ENCODE results near the gene C4BPA.

The C4BPA gene

DNA sequence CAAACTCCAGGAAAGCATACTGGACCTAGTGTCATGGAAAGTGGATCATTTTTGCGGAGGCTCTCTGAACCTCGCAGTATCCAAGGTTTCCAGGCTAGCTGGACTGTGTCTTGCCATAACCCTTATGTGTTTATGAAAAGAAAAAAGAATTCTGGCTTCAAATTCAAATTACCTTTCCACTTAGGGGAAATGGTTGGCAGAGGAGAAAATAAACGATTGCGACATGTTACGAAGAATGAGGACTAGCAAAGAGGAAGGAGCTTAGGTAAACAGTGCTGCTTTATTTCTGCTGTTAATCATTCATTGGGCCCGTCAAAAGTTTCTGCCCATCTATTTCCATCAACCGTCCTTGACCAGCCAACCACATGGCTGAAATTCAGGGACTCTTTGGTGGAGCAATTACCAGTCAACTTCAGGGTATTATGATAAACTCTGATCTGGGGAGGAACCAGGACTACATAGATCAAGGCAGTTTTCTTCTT, at the start of gene C4BPA:
TSS of gene C4BPA (plus strand) at position 342 of the 482 bp plus-strand sequence. CDS start 8,793 bp downstream, outside the sequence.
- DNase-seq = no peak

DNA sequence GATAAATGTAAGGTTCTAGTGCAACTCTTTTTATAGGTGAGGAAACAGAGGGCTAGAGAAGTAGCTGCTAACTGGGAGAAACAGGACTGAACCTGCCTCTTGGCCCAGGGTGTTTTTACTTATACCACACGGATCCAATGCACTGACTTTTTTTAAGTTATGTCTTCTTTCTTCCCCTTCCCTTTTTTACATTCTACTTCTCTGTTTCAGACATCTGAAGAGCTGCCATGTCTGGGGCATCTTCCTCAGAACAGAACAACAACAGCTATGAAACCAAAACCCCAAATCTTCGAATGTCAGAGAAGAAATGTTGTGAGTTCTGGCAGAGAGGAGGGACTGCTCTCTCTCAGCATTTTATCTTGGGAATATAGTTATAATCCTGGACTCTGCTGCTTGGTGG, 49.5 kb upstream of the C4BPA start:
- DNase-seq = no peak

DNA sequence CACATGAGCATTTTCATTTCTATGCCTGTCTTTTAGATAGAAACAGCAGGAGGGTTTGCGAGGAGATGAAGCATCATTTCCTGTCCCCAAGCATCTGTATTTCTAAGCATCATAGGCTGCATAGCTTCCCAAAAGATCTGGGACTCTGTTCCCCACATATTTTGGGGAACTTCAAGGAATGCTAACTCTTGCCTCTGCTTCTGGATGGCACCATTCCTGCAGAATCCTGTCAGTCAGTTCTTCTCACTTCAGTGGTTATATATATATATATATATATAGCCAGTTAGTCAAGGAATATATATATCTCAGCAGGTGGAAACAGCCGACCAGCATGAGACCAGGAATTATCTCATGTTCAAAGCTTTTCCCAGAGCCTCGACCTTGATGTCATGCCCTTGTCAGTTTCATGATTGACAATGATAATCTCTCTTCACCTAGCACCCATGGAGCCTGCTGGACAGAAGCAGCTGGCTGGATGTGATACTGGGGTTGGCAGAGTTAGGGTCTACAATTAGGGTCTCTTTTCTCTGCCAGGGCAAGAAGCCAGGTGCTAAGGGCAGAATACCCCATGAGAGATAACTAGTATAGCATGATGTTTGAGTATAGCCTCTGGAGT, 48.5 kb upstream of the C4BPA start:
- no peak for DNase-seq

DNA sequence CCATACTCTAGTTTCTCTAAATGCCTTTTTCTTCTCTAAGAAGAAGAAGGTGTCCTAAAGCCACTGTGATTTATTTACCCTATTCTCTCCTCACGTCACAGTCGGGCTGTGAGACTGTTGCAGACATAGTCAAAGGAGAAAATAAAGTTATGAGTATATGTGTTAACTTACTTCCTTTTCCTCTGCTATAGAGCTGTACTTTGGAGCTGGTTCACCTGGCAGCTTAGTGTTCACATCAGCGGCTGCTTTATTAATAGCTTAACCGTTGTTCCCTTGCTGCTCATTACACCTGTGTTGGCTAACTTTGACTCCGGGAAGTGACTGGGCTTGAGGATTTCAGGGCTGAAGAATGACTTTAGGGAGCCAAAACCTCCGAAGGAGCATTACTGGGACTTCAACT, 47.4 kb upstream of the C4BPA start:
- DNase-seq = no peak

DNA sequence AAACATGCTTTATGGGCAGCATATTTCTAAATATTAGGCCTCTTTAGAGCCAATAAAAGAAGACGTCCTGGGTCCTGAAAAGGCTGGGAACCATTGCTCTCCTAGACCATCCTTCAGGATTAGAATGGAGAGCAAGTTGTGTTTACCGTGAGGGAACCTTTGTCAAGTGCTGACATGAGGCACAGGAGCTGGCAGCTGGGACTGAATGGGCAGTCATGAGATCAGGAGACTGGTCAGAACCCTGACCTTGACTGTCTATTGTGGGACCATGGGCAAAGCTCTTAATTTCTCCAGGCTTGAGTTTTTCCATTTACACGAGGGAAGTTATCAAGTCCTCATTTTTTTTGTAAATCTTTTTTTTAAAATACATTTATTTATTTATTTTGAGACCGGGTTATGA, 45.8 kb upstream of the C4BPA start:
- no peak for DNase-seq

DNA sequence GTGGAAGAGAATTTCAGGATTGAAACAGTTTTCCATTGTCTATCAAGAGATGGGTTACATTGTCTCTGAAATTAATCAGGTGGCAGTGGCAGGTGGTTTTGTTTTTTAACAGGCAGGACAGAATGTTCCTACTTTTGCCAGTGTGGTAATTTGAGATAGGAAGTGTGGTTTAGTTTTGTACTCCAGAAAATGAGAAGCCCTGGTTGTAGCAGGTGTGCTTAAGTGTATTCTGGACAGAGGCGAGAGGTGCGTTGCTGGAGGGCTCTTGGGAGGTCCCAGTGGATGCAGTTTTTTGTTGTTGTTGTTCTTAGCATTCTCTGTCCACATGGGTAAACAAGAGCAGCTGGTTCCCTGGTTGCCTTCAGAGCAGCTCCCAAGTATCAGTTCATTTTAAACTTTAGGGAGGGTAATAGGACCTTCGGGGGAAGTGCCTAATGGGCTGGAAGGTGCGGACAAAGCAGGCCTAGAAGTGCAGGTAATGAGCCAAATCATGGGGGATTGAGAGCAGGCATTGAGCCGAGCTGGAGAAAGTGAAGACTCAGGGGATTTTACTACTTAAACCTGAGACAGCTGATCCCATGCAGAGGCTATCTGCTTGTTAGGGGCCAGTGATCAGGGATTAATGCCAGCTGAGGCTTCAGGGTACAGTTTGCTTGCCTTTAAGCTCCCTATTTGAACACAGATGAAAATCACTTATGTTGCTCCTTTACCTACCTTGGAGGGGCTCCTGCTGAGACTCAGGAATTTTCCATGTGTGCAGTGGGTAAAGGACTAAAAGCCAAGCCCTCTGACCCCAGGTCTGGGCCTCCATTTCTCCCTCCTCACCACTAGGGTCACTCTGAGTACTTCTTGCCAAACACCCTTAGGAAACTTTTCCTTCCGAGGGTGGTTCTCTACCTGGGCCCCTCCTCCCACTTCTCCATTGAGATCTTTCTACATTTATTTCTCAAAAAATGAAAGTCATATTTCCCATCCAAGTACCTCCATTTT, 44.9 kb upstream of the C4BPA start:
- DNase-seq = no peak

DNA sequence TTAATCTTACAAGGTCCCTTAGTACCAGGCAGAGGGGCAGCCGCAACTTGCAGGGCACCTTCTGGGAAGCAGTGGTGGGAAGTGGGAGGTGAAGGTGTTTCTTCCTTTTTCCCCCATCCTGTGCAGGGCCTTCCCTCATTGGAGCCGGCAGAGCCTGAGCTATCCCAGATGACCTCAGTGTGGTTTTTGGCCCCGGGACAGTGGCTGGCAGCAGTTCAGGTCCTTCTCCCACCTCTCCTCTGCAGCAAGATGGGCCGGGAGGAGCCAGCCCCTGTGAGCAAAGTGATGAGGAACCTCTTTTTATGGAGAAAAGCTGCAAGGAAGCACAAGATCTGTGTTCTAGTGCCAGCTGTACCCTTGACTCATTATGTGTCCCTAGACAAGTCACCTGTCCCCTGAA, 44.2 kb upstream of the C4BPA start:
- no peak for DNase-seq

DNA sequence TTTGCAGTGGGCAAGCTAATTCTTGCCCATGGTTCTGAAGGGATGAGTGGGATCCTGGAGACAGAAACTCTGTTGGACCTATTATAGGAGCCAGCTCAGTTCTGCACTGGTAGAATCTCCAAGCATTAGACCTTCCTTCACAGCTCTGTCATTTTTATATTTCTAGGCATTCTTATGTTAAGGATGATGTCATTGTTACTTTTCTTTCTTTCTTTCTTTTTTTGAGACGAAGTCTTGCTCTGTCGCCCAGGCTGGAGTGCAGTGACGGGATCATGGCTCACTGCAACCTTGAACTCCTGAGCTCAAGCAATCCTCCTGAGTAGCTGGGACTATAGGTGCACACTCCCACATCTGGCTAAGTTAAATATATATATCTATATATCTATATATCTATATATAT, 43.4 kb upstream of the C4BPA start:
- DNase-seq = no peak

DNA sequence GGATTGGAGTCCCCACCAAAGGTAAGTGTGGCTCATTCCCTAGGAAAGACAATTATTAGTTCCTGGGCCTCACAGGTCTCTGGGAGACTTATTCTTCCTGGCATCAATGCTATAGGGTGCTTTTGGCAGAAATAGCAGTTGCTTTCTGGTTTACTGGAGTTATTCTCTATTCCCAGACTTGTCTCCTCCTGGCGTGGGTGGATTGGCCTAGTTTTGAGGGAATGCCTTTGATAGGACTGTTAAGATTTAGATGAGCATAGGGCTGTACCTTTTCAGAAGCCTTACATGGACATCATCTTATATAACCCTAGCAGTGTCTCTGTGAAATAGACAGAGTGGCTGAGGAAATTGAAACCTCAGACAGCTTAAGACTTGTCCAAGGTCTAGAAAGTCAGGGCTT, 42.0 kb upstream of the C4BPA start:
- no peak for DNase-seq

DNA sequence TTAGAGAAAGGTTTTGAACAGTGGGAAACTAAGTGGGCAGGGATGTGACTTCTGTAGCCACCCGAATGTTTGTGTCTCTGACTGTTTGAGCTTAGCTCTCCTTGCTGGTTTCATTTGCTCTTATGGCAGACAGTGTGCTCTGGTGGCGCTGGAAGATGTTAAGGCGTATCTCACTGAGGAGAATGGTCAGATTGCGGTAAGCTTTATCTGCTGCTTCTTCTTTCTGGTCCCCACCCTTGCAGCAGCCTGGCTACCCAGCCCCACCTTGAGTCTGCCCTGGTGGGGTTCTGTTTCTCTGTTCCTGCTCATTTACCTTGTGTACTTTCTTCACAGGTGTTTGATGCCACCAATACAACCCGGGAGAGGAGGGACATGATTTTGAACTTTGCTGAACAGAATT, 41.0 kb upstream of the C4BPA start:
- no peak for DNase-seq

DNA sequence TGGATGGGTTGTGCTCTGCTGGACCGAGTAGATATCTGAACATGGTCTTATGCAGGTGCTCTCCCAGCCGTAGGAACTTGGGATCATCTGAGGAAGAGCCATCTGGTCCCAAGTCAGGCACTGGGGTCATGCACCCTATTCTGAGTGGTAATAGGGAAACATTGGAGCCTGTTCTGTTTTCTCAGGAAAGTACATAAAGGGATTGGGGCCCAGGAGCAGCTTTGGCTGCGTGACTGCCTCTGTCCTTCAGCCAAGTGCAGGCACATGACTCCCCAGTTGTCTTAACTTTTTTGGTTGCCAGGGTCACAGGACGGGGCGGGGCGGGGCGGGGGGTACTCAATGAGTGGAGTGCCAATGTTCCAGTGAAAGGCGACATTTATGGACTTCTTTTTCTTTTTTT, 39.5 kb upstream of the C4BPA start:
- no peak for DNase-seq

DNA sequence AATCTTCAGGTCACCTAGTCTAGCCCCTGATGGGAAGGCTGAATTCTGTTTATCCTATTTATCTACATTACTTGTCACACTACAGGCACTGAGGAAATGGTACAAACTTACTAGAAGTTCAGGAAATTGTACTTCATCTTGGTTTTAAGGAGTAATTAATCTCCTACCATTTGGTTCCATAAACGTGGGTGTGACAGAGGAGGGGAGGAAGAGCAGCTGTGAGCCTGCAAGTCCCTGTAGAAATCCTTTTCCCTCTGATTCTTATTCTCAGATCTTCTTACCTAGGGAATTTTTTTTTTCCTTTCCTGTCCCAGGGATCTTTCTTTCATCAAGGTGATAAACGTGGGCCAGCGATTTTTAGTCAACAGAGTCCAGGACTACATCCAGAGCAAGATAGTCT, 36.8 kb upstream of the C4BPA start:
- no peak for DNase-seq

DNA sequence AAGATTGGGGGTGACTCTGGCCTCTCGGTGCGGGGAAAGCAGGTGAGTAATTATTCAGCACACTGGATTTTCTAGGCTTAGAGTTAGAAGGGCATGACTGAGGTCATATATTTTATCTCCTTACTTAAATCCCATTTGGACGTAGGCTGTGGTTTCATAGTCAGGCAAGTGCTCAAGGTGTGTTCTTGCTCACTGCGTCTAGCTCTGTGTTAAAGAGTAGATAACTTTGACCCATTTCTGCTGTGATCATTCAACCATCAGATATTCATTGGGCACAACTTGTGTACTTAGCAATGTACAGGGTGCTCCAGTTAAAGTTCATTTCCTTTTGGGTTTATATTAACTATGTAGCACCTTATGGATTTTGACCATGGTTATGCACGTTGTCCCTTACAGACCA, 36.4 kb upstream of the C4BPA start:
- no peak for DNase-seq

DNA sequence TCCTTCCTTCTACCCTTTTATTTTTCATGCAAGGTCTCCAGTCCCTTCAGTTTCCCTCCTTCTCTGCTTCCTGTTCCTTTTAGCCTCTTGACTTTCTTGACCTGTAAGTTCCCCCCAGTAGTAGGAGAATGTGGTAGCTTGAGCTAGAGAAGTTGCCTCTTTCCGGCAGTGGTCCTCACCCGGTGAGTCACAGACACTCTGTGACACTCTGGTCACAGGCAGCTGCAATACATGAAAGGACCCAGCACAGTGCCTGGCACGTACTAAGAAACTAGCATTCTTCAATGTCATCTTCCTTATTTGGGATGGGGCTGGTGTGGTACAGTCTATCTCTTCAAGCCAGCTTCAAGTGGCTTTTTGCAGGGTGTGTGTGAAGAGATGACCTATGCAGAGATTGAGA, 35.0 kb upstream of the C4BPA start:
- no peak for DNase-seq

DNA sequence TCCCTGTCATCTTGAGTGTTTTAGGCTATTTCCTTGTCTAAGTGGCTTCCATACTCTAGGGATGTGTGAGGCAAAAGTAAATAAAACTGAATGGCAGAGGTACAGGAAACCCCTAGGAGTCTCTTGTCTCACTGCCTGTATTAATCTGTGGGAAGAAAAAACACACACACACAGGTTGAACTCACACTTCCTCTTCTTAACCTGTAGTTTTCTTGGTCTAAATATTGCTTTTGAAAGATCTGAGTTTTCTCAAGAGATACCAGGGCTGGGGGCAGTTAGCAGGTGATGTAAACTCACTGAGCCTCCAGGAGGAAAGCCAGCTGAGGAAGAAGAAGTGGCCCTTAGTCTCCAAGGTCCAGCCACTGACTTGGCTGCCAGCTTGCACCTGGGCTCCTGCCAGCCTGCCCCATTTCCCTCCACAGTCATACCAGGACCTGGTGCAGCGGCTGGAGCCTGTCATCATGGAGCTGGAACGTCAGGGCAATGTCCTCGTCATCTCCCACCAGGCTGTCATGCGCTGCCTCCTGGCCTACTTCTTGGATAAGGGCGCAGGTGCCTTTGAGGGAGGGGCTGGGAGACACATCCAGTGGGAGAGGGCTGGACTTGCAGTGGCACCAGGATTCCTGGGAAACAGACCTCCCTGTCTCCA, 34.1 kb upstream of the C4BPA start:
- no peak for DNase-seq

DNA sequence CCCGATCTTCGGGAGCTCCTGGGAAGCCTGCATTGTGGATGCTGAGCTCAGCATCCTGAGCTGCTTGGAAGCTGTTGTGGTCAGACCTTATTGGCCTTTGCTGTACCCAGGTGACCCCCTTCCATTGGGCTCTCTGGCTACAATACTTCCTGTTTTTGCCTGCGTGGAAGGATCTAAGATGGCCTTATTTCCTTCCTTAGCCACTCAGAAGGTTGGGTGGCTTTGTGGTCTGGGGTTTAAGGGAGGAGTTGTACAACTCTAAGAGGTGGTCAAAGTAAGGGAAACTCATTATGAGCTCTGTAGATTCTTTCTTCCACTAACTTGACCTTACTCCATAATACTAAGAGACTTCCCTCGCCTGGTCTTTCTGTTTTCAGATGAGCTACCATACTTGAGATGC, 33.2 kb upstream of the C4BPA start:
- peak; percentile 20 for DNase-seq

DNA sequence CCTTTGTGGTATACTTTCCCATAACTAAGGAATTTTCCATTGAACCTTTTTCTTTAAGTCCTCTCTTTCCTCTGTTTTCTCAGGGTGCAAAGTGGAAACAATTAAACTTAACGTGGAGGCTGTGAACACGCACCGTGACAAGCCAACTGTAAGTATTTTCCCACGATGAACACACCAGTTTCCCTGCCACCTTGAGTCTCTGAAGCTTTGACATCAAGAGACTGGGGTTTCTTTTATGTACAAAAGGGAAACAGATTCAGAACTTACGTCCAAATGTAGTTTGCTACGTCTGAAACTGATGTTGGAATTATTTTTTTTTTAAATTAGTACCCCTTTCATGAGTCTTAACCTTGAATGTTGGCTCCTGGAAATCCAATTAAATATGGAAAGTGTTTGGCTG, 32.6 kb upstream of the C4BPA start:
- DNase-seq = no peak

DNA sequence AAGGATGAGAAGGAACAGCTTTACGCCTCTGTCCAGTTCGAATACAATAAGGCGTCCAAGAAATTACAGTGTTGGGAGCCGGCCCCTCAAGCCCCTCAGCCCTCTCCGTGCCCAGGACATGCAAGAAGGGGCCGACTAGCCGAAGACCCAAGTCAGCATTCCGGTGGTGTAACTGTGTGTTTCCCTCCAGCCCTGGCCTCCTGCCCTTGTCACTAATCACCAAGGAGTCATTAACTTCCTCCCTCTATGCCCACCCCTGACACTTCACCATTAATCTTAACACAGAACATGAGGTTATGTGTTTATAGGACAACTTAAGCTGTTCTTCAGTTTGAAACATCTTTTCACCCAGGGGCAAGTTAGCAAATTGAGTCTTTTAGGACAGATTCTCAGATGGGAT, 31.8 kb upstream of the C4BPA start:
- DNase-seq = no peak

DNA sequence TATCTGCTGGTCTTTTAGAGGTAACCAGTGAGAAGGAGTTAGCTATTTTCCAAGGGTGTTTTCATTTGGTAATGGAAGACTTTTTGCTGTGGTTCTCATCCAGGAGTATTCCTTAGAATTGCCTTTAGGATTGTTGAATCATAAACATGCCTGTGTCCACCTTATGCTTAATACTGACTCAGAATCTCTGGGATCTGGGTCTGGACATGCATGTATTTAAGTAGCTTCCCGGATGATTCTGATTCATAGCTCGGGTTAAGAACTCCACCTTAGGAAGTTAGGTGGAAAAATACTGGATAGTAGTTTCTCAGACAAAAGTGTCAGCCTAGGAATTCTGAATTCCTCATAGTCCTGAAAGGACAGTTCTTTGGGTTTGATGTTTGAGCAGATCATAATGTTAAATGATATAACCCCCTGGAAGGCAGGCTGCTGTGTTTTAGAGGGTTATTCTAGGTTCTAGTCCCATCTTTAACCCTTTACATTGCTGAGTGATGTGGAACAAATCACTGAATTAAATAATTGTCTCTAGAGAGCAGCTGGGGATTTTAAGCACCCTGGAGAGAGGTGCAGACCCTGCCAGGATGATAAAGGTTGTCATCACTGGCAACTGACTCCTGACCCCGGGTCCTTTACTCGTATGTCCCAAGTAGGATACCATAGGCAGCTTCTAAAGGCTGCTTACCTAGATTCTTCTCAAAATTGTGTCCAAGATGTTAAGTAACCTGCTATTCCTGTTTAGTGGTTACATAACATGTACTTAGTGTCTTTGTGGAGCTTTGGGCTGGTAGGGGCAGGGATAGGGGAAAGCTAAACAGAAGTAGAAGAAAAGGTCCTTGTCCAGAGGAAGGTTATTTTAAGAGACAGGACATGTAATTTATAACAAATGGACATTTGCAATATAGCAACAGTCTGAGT, 29.9 kb upstream of the C4BPA start:
- no peak for DNase-seq

DNA sequence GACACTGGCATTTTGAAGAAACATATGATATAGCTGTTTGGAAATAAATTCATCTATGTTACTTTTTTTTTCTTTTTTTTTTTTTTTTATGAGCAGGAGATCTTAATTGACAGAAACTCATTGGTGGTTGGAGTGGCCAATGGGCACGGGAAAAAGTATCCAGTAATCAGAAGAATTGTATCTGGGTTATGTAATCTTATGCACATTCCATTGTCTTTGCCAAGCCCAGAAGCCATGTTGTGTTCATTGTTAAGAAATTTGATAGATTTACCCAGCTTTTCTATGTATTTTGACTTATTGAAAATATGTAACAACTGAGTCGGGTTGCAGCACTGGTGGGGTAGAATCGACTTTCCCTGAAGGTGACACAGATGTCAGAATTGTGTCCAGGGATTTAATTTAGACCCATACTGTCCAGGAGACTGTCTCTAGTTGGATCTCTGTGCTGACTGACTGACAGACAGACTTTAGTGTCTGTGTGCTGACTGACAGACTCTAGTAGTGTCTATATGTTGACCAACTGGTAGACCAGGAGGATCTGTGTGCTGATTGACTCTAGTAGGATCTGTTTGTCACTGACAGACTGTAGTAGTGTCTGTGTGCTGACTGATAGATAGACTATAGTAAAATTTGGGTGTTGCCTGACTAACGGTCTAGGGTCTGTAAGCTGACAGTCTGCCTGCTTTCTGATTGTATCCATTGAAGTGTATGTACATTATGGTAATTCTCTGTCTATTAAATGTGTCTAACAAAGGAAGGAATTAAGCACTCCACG, 27.7 kb upstream of the C4BPA start:
- no peak for DNase-seq

DNA sequence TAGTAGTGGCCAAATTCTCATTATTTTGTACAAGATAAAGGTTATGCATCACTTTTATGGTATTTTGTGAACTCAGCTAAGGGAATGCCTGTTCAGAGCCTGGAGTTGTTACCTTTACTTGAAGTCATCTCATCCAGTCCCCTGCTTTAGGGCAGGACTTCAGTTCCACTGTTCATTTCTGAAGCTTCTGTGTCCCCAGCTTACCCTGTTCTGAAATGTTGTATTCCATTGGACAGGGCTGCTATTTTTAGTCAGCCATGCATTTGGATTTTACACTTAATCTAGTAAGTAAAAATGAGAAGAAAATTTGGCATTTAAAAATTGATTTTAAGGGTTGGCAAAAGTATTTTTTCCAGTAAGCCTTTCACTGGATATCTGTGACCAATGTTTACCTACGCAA, 27.0 kb upstream of the C4BPA start:
- DNase-seq = no peak
